Measurements from ENCODE around the gene NISCH.

The NISCH gene

DNA sequence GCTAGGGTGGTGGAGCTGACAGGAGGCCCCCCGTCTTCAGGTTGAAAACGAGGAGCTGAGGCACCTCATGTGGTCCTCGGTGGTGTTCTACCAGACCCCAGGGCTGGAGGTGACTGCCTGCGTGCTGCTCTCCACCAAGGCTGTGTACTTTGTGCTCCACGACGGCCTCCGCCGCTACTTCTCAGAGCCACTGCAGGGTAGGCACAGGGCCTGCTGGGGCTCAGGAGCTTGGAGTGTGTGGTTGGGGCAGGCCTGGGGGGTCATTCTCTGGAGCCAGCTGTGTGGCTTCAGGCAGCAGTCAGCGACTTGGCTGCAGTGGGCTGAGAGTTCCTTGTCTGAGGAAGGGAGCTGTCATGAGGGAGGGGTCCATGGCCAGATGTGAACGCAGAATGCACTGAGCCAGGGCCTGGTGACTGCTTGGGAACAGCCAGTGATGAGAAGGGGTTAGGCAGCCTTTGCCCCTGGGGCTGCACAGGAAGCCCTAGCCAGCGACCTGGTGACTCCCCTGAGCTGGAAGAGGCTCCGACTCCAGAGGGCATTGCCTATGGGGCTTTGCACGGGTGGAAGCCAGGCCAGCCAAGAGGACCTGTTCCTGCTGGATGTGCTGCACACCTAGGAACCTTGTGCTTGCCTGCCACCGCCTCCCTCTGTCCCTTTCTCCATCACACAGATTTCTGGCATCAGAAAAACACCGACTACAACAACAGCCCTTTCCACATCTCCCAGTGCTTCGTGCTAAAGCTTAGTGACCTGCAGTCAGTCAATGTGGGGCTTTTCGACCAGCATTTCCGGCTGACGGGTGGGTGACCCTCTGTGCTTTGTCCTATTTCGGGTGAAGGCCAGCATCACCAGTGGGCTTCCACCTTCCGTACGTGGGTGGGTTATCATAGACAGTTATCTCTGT is 34.9 kb downstream of the NISCH start:
- TF ChIP-seq YY1 (IDR thresholded peaks at IDR 0.05; ENCODE audit: low read depth) (no peak), RAD21 (IDR thresholded peaks at IDR 0.05; ENCODE audit: low read depth) (no peak), TEAD4 (IDR thresholded peaks at IDR 0.05) (no peak), CREB1 (IDR thresholded peaks at IDR 0.05; ENCODE audit: low read depth) (no peak), TAF1 (IDR thresholded peaks at IDR 0.05; ENCODE audit: low read depth) (no peak)

- no peak for TF ChIP-seq TCF12 (IDR thresholded peaks at IDR 0.05; ENCODE audit: low read depth)
- no peak for TF ChIP-seq MAX (IDR thresholded peaks at IDR 0.05)
- no peak for TF ChIP-seq USF1 (IDR thresholded peaks at IDR 0.05)
- no peak for TF ChIP-seq EP300 (IDR thresholded peaks at IDR 0.05; ENCODE audit: borderline replicate concordance)
- no peak for TF ChIP-seq TAF1 (IDR thresholded peaks at IDR 0.05; ENCODE audit: low read depth)
- TF ChIP-seq EGR1 (IDR thresholded peaks at IDR 0.05), result no peak
- TF ChIP-seq TEAD4 (IDR thresholded peaks at IDR 0.05), result no peak
- no peak for TF ChIP-seq REST (IDR thresholded peaks at IDR 0.05; ENCODE audit: low read depth)
- TF ChIP-seq ZBTB7A (IDR thresholded peaks at IDR 0.05; ENCODE audit: low read depth), result no peak
- no peak for TF ChIP-seq CREB1 (IDR thresholded peaks at IDR 0.05; ENCODE audit: low read depth)
- TF ChIP-seq CEBPB (IDR thresholded peaks at IDR 0.05), result no peak
Observed at GRCh38 chr3:52490939-52491526, 35.6 kb downstream of the NISCH start.

- no peak for TF ChIP-seq FOXM1 (IDR thresholded peaks at IDR 0.05; ENCODE audit: borderline replicate concordance, low read depth)
Observed at GRCh38 chr3:52492059-52492458, 36.7 kb downstream of the NISCH start.

DNA sequence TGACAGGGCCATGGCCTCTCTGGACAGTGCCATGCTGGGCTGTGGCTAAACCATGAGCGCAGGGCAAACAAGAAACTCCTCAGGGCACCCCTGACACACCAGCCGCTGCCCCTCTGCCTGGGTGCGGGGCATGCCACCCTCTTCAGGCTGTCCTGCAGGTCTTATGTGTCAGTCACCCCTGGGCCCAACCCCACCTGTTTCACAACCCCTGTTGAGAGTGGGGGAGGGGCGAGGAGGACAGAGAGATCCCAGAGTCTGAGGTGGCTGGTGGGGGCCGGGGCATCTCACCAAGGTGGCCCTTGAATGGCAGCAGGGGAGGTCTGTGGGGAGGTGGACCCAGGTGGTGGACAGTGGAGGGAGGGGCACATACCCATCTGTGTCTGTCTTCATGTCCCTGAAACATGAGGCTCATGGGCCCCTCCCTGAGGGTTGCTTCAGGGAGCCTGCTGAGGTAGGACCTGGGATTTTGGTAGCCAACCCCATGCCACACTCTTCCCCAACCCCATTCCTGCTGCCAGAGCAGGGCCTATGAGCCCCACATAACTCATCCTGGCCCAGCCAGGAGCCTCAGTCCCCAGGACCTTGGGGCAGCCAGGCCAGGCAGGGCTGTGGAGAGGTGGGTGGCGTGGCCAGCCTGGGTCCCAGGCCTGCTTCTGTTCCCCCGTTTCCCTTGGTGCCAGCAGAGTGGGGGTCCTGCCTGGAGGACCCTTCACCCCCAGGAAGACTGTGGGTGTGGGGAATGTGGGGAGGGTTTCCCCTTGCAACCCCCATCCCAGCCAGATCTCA is 38.0 kb downstream of the NISCH start:
- no peak for TF ChIP-seq RAD21 (IDR thresholded peaks at IDR 0.05; ENCODE audit: low read depth)
- no peak for TF ChIP-seq NFIC (IDR thresholded peaks at IDR 0.05)
- no peak for TF ChIP-seq TAF1 (IDR thresholded peaks at IDR 0.05; ENCODE audit: low read depth)
- no peak for TF ChIP-seq EGR1 (IDR thresholded peaks at IDR 0.05)
- no peak for TF ChIP-seq REST (IDR thresholded peaks at IDR 0.05; ENCODE audit: low read depth)
- no peak for TF ChIP-seq CEBPB (IDR thresholded peaks at IDR 0.05)
- TF ChIP-seq CREB1 (IDR thresholded peaks at IDR 0.05; ENCODE audit: low read depth), result no peak
- TF ChIP-seq TEAD4 (IDR thresholded peaks at IDR 0.05), result no peak
- TF ChIP-seq MAX (IDR thresholded peaks at IDR 0.05), result no peak
- TF ChIP-seq EP300 (IDR thresholded peaks at IDR 0.05; ENCODE audit: borderline replicate concordance), result no peak
- TF ChIP-seq YY1 (IDR thresholded peaks at IDR 0.05; ENCODE audit: low read depth), result no peak
- no peak for TF ChIP-seq ZBTB7A (IDR thresholded peaks at IDR 0.05; ENCODE audit: low read depth)
- TF ChIP-seq TCF12 (IDR thresholded peaks at IDR 0.05; ENCODE audit: low read depth), result no peak
- TF ChIP-seq USF1 (IDR thresholded peaks at IDR 0.05), result no peak
- TF ChIP-seq FOXM1 (IDR thresholded peaks at IDR 0.05; ENCODE audit: borderline replicate concordance, low read depth), result no peak

DNA sequence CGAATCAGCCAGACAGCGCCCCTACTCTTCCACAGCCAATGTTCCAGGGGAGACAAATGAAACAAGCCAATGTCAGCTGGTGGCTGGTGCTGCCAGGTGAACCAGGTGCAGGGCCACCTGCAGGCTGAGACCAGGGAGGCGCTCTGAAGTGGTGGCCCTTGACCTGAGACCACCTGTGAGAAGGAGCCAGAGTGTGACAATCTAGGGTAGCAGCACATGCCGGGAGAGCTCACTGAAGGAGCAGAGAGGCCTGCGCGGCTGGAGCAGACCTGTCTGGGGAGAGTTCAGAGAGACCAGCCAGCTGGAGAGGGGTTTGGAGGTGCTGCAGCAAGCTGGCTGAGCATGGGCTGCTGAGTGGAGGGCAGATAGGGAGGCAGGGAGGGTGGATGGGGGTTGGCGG is 39.0 kb downstream of the NISCH start:
- no peak for TF ChIP-seq ZBTB7A (IDR thresholded peaks at IDR 0.05; ENCODE audit: low read depth)
- no peak for TF ChIP-seq CEBPB (IDR thresholded peaks at IDR 0.05)
- TF ChIP-seq MAX (IDR thresholded peaks at IDR 0.05), result no peak

Data from Ishikawa (cell line).